ENCODE results near the gene GPR27.

GPR27 gene

DNA sequence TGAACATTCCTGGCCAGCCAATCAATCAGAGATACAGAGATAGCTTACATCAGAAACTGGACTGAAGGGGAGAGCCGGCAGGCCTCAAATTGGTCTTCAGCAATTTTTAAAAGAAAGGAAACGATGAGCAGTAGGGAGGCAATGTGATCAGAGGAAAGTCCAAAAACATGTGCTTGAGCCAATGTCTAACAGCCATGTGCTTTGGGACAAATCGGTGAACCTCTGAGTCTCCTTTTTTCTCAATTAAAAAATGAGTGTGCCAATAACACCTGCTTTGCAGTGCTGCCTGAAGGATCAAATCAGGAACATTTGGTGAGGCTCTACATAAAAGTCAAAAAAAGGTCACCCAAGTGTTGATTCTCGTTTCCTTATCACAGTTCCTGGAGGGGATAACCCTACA, 21.0 kb upstream of the GPR27 start:
- TF ChIP-seq CTCF (IDR thresholded peaks at IDR 0.05; ENCODE audit: low read depth, low read length), result no peak
- H3K4me3 ChIP-seq (ENCODE audit: low read depth, low read length), result no peak overlapping the region

DNA sequence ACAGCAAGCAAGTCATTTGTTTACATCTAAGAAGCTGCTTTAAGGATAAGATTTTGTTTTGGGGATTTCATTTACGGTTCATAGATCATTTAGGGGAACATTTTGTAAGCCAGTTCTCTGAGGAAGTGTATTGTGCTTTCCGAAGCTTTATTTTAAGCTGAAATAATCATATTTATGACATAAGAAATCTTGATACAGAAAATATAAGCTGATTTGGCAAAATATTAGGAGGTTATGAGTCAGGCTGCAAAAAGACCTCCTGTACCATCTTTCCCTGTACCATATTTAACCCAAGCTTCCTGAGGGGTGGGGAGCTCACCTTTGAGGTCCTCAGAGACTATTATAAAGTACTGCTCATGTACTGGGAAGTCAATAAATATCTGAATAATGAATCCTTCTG, 20.3 kb upstream of the GPR27 start:
- TF ChIP-seq CTCF (IDR thresholded peaks at IDR 0.05; ENCODE audit: low read depth, low read length), result no peak
- no peak overlapping the region for H3K4me3 ChIP-seq (ENCODE audit: low read depth, low read length)

GRCh38 chr3:71734881-71735280, 18.8 kb upstream of the GPR27 start:
- no peak overlapping the region for H3K4me3 ChIP-seq (ENCODE audit: low read depth, low read length)
- TF ChIP-seq CTCF (IDR thresholded peaks at IDR 0.05; ENCODE audit: low read depth, low read length), result no peak

GRCh38 chr3:71742621-71743020, 11.0 kb upstream of the GPR27 start:
- no peak for TF ChIP-seq CTCF (IDR thresholded peaks at IDR 0.05; ENCODE audit: low read depth, low read length)
- H3K4me3 ChIP-seq (ENCODE audit: low read depth, low read length), result no peak overlapping the region

- no peak overlapping the region for H3K4me3 ChIP-seq (ENCODE audit: low read depth, low read length)
- no peak for TF ChIP-seq CTCF (IDR thresholded peaks at IDR 0.05; ENCODE audit: low read depth, low read length)
These were observed 8.9 kb upstream of the GPR27 start for GRCh38 chr3:71744738-71745137.

- no peak for TF ChIP-seq CTCF (IDR thresholded peaks at IDR 0.05; ENCODE audit: low read depth, low read length)
- no peak overlapping the region for H3K4me3 ChIP-seq (ENCODE audit: low read depth, low read length)
These were observed 2.1 kb upstream of the GPR27 start for GRCh38 chr3:71751602-71752001.

DNA sequence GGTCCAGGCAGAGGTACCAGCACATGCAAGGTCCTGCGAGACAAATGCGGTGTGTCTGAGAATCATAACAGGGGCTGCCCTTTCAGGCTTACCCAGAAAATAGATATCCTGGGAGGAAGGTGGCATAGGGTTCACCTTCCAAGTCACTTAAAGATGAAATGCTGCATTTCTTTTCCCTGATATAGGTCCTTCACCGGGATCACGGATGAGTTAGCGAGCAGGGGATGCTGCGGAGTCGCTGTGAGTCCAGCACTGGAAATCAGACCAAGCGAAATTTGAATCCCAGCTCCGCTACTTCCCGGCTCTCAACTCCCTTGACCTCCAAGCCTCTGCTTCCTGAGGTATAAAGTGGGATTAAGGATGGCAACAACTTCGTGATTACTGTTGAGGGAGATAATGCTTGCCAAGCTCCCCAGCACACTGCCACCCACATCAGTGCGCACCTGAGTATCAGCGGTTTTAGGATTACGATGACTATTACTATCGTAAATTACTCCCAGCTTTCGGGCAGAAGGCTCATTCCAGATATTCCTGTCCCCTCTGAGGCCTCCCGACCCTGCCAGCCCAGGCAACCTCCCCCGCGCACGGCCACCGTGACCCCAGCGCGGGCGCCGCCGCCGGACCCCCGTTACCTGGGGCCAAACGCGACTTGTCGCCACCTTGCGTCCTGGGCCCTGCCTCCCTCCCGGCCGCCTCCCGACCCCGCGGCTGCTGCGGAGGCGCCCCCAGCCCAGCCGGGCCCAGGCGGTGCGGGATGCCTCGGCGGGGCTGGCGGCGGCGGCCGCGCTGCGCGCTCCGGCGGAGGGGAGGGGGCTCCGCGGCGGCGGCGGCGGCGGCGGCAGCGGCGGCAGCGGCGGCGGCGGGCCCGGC, 589 bp upstream of the GPR27 start:
- H3K4me3 ChIP-seq (ENCODE audit: low read depth, low read length), result no peak overlapping the region

More for the DNA sequence above, 589 bp upstream of the GPR27 start:
- TF ChIP-seq CTCF (IDR thresholded peaks at IDR 0.05; ENCODE audit: low read depth, low read length), result no peak
